NCI-H2196 (cell line): ENCODE data around the gene FHL2.

Source experiments
- DNase-seq: peaks from one replicate; lab custom pipeline; 2025; ENCODE audit not compliant: unreplicated experiment; lab: John Stamatoyannopoulos, UW

FHL2 gene

GRCh38 chr2:105321875-105322646 is 76.8 kb downstream of the FHL2 start:
- no peak for DNase-seq

GRCh38 chr2:105320651-105321215 is 78.1 kb downstream of the FHL2 start:
- no peak for DNase-seq

DNA sequence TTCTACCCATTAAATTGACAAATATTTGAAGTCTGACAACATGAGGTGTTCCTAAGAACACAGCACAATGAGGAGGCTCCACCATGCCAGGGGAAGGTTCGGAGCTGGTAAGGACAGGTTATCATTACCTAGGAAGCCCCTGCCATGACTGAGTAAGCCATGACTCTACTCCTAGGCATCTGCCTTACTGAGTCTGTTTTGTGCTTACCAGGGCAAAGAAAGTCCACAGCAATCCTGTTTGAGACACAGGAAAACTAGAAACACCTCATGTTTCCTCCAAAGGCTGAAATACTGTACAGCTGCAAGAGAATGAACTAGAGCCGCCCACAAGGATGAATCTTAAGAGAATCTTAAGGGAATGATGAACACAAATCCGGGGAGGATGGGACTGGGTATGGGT is 80.9 kb downstream of the FHL2 start:
- no peak for DNase-seq

- DNase-seq, result no peak
Measured at GRCh38 chr2:105315314-105315713, 83.5 kb downstream of the FHL2 start.

DNA sequence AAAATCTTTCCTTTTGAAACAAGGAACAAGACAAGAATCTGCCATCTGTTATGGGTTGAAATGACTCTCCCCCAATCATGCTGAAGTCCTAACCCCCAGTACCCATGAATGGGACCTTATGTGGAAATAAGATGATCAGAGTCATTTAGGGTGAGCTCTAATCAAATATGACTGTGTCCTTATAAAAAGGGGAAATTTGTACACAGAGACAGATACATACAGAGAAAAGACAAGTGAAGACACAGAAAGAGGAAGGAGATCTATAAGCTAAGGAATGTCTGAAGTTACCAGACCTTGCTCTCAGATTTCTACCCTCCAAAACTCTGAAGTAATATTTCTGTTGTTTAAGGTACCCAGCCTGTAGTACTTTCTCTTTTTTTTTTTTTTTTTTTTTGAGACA is 85.0 kb downstream of the FHL2 start:
- DNase-seq, result no peak
